OCI-LY1 (cell line): ENCODE results near the gene ABRAXAS1.
"Not testable (repeated sequence)": the region's sequence is repeated elsewhere in the genome, so short reads cannot be mapped to it uniquely, and the experiment has no call there.

Experiments used
- H2AFZ ChIP-seq: fragments of 200-600 bp; sonication (generic), shearing (Covaris generic); 2 replicates; pipeline ENCODE4 v1.6.0; 2014; ENCODE audit warnings: antibody characterized with exemption, mild to moderate bottlenecking, low read length
- H3F3A ChIP-seq: fragments of 200-600 bp; sonication (generic), shearing (Covaris generic); 2 replicates; pipeline ENCODE4 v1.6.0; 2014; ENCODE audit warnings: mild to moderate bottlenecking, antibody characterized with exemption, low read length, moderate library complexity; ENCODE audit not compliant: insufficient read depth
- H3K27ac ChIP-seq: fragments of 200-600 bp; sonication (generic); 2 replicates; pipeline ENCODE4 v1.5.1; 2014; ENCODE audit warnings: low read length, mixed run types, mild to moderate bottlenecking, low read depth; ENCODE audit not compliant: poor library complexity, severe bottlenecking
- H3K27me3 ChIP-seq: fragments of 200-600 bp; sonication (generic); 2 replicates; pipeline ENCODE4 v1.6.0; 2014; ENCODE audit warnings: antibody characterized with exemption, mild to moderate bottlenecking, low read length, moderate library complexity; ENCODE audit not compliant: insufficient read depth
- H3K36me3 ChIP-seq: fragments of 200-600 bp; sonication (generic); 2 replicates; pipeline ENCODE4 v1.6.1; 2014; ENCODE audit warnings: mild to moderate bottlenecking, antibody characterized with exemption, low read length, moderate library complexity, mixed read lengths; ENCODE audit not compliant: insufficient read depth
- H3K4me1 ChIP-seq: fragments of 200-600 bp; sonication (generic); 2 replicates; pipeline ENCODE4 v1.5.1; 2014; ENCODE audit warnings: mild to moderate bottlenecking, low read length, moderate library complexity; ENCODE audit not compliant: insufficient read depth, severe bottlenecking
- H3K4me2 ChIP-seq: fragments of 200-600 bp; sonication (generic), shearing (Covaris generic); 2 replicates; pipeline ENCODE4 v1.6.1; 2014; ENCODE audit warnings: low read length
- H3K4me3 ChIP-seq: fragments of 200-600 bp; sonication (generic); 2 replicates; pipeline ENCODE4 v1.5.1; 2014; ENCODE audit warnings: low read length, low read depth, mild to moderate bottlenecking, mixed read lengths; ENCODE audit not compliant: poor library complexity, severe bottlenecking
- H3K79me2 ChIP-seq: fragments of 200-600 bp; shearing (Covaris generic); 2 replicates; pipeline ENCODE4 v1.6.1; 2016; ENCODE audit warnings: mixed run types, low read length, mixed read lengths; ENCODE audit not compliant: insufficient read depth
- H3K9ac ChIP-seq: fragments of 200-600 bp; sonication (generic), shearing (Covaris generic); 2 replicates; pipeline ENCODE4 v1.6.1; 2014; ENCODE audit warnings: mild to moderate bottlenecking, low read length, mixed read lengths
- H3K9me2 ChIP-seq: fragments of 200-600 bp; sonication (generic), shearing (Covaris generic); 2 replicates; pipeline ENCODE4 v1.6.1; 2014; ENCODE audit warnings: low read depth, mild to moderate bottlenecking, low read length, mixed read lengths
- H3K9me3 ChIP-seq: fragments of 200-600 bp; shearing (Covaris generic); 2 replicates; pipeline ENCODE4 v1.6.1; 2014; ENCODE audit warnings: low read length, mixed read lengths
- H4K20me1 ChIP-seq: fragments of 200-600 bp; sonication (generic), shearing (Covaris generic); 2 replicates; pipeline ENCODE4 v1.6.0; 2016; ENCODE audit warnings: mild to moderate bottlenecking, low read length; ENCODE audit not compliant: insufficient read depth
- CTCF ChIP-seq: fragments of 200-600 bp; sonication (generic), shearing (Covaris generic); IDR thresholded peaks from 2 replicates; pipeline ENCODE4 v1.5.1; 2017; ENCODE audit warnings: mild to moderate bottlenecking, antibody characterized with exemption, low read length, moderate library complexity, mixed read lengths
- EZH2 ChIP-seq: fragments of 200-600 bp; sonication (generic), shearing (Covaris generic); IDR thresholded peaks from 2 replicates; pipeline ENCODE4 v1.8.0; 2017; ENCODE audit warnings: borderline replicate concordance, mixed run types, mild to moderate bottlenecking, antibody characterized with exemption, low read length, moderate library complexity, mixed read lengths

Gene ABRAXAS1

DNA sequence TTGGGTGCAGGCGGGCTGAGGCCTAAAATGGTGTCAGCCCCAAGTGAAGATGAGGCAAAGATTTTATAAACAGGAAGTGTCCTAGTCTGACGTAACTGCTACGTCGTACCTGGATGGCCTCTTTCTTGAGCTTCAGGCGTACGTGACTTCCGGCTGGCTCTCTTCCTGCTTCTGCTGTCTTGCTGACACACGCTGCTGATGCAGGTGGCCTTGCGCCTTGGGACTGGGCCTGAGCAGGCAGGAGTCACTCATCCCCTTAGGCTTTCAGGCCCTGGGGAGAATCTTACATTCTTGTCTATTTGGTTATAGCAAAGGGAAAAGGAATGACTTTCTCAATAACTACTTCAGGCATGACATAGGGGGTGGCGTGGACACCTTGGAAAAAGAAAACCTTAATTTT, 20.1 kb upstream of the ABRAXAS1 start:
- Histone ChIP-seq H3K4me3 (no peak overlapping the region), H3K79me2 (no peaks in the 10 kb centered on the region), H3K27me3 (no peaks in the 10 kb centered on the region), H3K36me3 (no peaks in the 10 kb centered on the region; the same call in 1 of the 2 replicates), H3K9ac (no peak overlapping the region), H3K4me1 (no peaks in the 10 kb centered on the region), H3K9me2 (no peaks in the 10 kb centered on the region), H2AFZ (peak overlapping the region; percentile 0; the same call in 1 of the 2 replicates), H4K20me1 (no peaks in the 10 kb centered on the region), H3K27ac (no peak overlapping the region), H3F3A (no peaks in the 10 kb centered on the region), H3K4me2 (no peak overlapping the region), H3K9me3 (no peaks in the 10 kb centered on the region)
- TF ChIP-seq EZH2 (no peak), CTCF (no peak)

GRCh38 chr4:83504503-83504902, 19.6 kb upstream of the ABRAXAS1 start:
- Histone ChIP-seq H3K27ac (no peak overlapping the region), H4K20me1 (no peaks in the 10 kb centered on the region), H3F3A (no peaks in the 10 kb centered on the region), H3K9me3 (no peaks in the 10 kb centered on the region), H3K79me2 (no peaks in the 10 kb centered on the region), H3K9ac (no peak overlapping the region), H3K27me3 (no peaks in the 10 kb centered on the region), H3K4me2 (no peak overlapping the region), H3K9me2 (no peaks in the 10 kb centered on the region), H3K4me1 (no peaks in the 10 kb centered on the region), H3K36me3 (no peaks in the 10 kb centered on the region), H2AFZ (peak overlapping the region; percentile 25; the same call in 1 of the 2 replicates), H3K4me3 (no peak overlapping the region)
- no peak for TF ChIP-seq CTCF

- Histone ChIP-seq H3K9me3 (no peaks in the 10 kb centered on the region), H3K4me2 (no peak overlapping the region), H3K9me2 (no peaks in the 10 kb centered on the region), H3K27me3 (no peaks in the 10 kb centered on the region), H3K4me3 (no peak overlapping the region), H3K36me3 (no peaks in the 10 kb centered on the region), H3K27ac (no peak overlapping the region), H4K20me1 (no peaks in the 10 kb centered on the region), H3K4me1 (no peaks in the 10 kb centered on the region), H3F3A (no peaks in the 10 kb centered on the region), H3K9ac (no peak overlapping the region), H2AFZ (peak overlapping the region; percentile 25; the same call in 1 of the 2 replicates), H3K79me2 (no peaks in the 10 kb centered on the region)
- TF ChIP-seq CTCF, result no peak
- TF ChIP-seq EZH2, result no peak
These were observed 19.1 kb upstream of the ABRAXAS1 start for GRCh38 chr4:83503974-83504373.

DNA sequence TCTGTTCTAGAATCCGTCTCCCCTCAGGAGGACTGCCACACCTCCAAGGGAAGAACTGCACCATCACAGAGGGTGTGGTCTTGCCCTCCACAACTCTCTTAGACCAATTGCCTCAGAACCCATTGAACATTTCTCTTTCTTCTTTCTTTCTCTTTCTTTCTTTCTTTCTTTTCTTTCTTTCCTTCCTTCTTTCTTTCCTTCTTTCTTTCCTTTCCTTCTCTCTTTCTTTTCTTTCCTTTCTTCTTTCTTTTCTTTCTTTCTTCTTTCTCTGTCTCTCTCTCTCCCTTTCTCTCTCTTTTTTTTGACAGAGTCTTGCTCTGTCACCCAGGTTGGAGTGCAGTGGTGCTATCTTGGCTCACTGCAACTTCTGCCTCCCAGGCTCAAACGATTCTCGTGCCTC, 16.8 kb upstream of the ABRAXAS1 start:
- H3K9me2 ChIP-seq, H3K79me2 ChIP-seq, H4K20me1 ChIP-seq, H3K27ac ChIP-seq, H3F3A ChIP-seq, H2AFZ ChIP-seq, H3K27me3 ChIP-seq, H3K36me3 ChIP-seq, H3K4me2 ChIP-seq, H3K4me1 ChIP-seq, H3K4me3 ChIP-seq, H3K9ac ChIP-seq, H3K9me3 ChIP-seq: not testable (repeated sequence)
